RWPE2 (cell line): ENCODE results near the gene SRPX2.
"Not testable (repeated sequence)": the region's sequence is repeated elsewhere in the genome, so short reads cannot be mapped to it uniquely, and the experiment has no call there.

Source experiments
- ATAC-seq: fragments of 200-7000 bp; cut with Tn5 transposase; 3 replicates; pipeline ENCODE4 v1.9.1; 2021; ENCODE audit warnings: low read depth
- DNase-seq: peaks from one replicate; pipeline ENCODE4 v3.0.0-alpha.2; 2020; ENCODE audit warnings: low spot score
- H3K27ac ChIP-seq: fragments of 450-650 bp; 2 replicates; pipeline ENCODE4 v1.5.1; 2017; ENCODE audit warnings: mild to moderate bottlenecking; ENCODE audit not compliant: poor library complexity, severe bottlenecking
- H3K27me3 ChIP-seq: fragments of 250-450 bp; sonication (Bioruptor Pico); 2 replicates; pipeline ENCODE4 v1.5.1; 2021; ENCODE audit warnings: mild to moderate bottlenecking, moderate library complexity; ENCODE audit not compliant: insufficient read depth, poor library complexity, severe bottlenecking
- H3K36me3 ChIP-seq: fragments of 250-450 bp; sonication (Bioruptor Pico); 2 replicates; pipeline ENCODE4 v1.5.1; 2020; ENCODE audit warnings: low read depth, mild to moderate bottlenecking, moderate library complexity
- H3K4me1 ChIP-seq: fragments of 250-450 bp; sonication (Bioruptor Pico); 2 replicates; pipeline ENCODE4 v1.5.1; 2021; ENCODE audit warnings: mild to moderate bottlenecking, moderate library complexity; ENCODE audit not compliant: insufficient read depth, poor library complexity, severe bottlenecking
- H3K4me3 ChIP-seq: fragments of 250-450 bp; sonication (Bioruptor Pico); 2 replicates; pipeline ENCODE4 v1.5.1; 2021; ENCODE audit warnings: mild to moderate bottlenecking, moderate library complexity; ENCODE audit not compliant: severe bottlenecking
- H3K9me3 ChIP-seq: fragments of 250-450 bp; sonication (Bioruptor Pico); 2 replicates; pipeline ENCODE4 v1.5.1; 2021; ENCODE audit warnings: mild to moderate bottlenecking, moderate library complexity; ENCODE audit not compliant: severe bottlenecking
- TF ChIP-seq, protein P1 (sequence below): fragments of 450-650 bp; IDR thresholded peaks from one replicate; pipeline ENCODE4 v1.5.1; 2017; ENCODE audit warnings: mild to moderate bottlenecking, moderate library complexity; ENCODE audit not compliant: poor library complexity, severe bottlenecking

Gene SRPX2

GRCh38 chrX:100721328-100721727, 77.3 kb downstream of the SRPX2 start:
- H3K9me3 ChIP-seq: no peaks in the 10 kb centered on the region
- H3K27ac ChIP-seq: no peak overlapping the region
- H3K27me3 ChIP-seq: no peaks in the 10 kb centered on the region
- TF ChIP-seq, protein P1, sequence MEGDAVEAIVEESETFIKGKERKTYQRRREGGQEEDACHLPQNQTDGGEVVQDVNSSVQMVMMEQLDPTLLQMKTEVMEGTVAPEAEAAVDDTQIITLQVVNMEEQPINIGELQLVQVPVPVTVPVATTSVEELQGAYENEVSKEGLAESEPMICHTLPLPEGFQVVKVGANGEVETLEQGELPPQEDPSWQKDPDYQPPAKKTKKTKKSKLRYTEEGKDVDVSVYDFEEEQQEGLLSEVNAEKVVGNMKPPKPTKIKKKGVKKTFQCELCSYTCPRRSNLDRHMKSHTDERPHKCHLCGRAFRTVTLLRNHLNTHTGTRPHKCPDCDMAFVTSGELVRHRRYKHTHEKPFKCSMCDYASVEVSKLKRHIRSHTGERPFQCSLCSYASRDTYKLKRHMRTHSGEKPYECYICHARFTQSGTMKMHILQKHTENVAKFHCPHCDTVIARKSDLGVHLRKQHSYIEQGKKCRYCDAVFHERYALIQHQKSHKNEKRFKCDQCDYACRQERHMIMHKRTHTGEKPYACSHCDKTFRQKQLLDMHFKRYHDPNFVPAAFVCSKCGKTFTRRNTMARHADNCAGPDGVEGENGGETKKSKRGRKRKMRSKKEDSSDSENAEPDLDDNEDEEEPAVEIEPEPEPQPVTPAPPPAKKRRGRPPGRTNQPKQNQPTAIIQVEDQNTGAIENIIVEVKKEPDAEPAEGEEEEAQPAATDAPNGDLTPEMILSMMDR: no peak
- no peak for ATAC-seq
- H3K36me3 ChIP-seq: no peaks in the 10 kb centered on the region
- no peak overlapping the region for H3K4me3 ChIP-seq
- no peaks in the 10 kb centered on the region for H3K4me1 ChIP-seq
- DNase-seq: no peak

- H3K27me3 ChIP-seq, H3K4me1 ChIP-seq, ATAC-seq, H3K4me3 ChIP-seq, DNase-seq, H3K9me3 ChIP-seq, H3K36me3 ChIP-seq, H3K27ac ChIP-seq: not testable (repeated sequence)
These were observed 80.0 kb downstream of the SRPX2 start for GRCh38 chrX:100724006-100724405.
